GM21723 (cell line): ENCODE results near the gene CPLANE1.

Source experiments
- ATAC-seq: cut with Tn5 transposase; IDR thresholded peaks from one replicate; pipeline ENCODE4 v1.9.1; 2021; ENCODE audit warnings: mild to moderate bottlenecking, moderate library complexity; ENCODE audit not compliant: unreplicated experiment

The CPLANE1 gene

GRCh38 chr5:37071901-37072581, 177.1 kb downstream of the CPLANE1 start:
- ATAC-seq = no peak

- ATAC-seq = no peak
These were observed 177.7 kb downstream of the CPLANE1 start for GRCh38 chr5:37071487-37071886.

DNA sequence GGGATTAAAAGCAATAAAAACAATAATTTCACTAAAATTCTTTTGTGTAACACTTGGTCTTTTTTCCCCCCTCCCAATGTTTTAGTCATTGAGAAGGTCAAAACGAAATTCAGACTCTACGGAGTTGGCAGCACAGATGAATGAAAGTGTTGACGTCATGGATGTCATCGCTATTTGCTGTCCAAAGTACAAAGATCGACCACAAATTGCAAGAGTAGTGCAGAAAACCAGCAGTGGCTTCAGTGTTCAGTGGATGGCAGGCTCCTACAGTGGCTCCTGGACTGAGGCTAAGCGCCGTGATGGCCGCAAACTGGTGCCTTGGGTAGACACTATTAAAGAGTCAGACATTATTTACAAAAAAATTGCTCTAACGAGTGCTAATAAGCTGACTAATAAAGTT, 184.7 kb downstream of the CPLANE1 start:
- no peak for ATAC-seq

DNA sequence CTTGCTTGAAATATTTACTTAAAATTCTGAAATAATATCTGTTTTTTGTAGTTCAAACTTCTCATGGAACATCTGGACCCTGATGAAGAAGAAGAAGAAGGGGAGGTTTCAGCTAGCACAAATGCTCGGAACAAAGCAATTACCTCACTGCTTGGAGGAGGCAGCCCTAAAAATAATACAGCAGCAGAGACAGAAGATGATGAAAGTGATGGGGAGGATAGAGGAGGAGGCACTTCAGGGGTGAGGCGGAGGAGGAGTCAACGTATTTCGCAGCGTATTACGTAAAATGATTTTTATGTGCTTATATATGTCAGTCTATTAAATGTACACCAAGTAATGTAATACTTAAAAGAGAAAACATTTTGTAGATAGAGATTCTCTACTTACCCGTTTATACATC, 185.4 kb downstream of the CPLANE1 start:
- ATAC-seq = no peak

DNA sequence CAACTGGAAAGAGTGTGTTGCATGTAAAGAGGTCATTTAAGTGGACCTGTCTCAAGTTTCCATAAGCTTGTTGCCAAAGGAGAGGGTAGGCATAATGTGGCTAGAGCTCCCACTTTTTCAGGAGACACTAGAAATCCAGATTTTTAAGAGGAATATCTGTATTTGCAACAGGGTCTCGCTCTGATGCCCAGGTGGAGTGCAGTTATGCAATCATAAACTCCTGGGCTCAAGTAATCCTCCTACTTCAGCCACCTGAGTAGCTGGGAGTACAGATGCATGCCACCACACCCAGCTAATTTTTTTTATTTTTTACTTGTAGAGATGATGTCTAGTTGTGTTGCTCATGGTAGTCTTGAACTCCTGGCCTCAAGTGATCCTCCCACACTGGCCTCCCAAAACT, 189.1 kb downstream of the CPLANE1 start:
- no peak for ATAC-seq

- no peak for ATAC-seq
These were observed 192.4 kb downstream of the CPLANE1 start for GRCh38 chr5:37056762-37057161.
